ENCODE results near the gene TMEM202.

- TF ChIP-seq CTCF (IDR thresholded peaks at IDR 0.05) (no peak), RNF2 (IDR thresholded peaks at IDR 0.05; ENCODE audit: borderline replicate concordance, low read depth) (no peak), RAD21 (conservative IDR thresholded peaks at IDR 0.05 in 1 of 2, IDR thresholded peaks at IDR 0.05 in 1 of 2) (no peak), SREBF2 (IDR thresholded peaks at IDR 0.05) (no peak), MAX (IDR thresholded peaks at IDR 0.05) (no peak), POLR2A (IDR thresholded peaks at IDR 0.05; ENCODE audit: low read length) (no peak)
These were observed 52.7 kb downstream of the TMEM202 start for GRCh38 chr15:72450805-72451204.

All from A549 (cell line).